Loucy (cell line): ENCODE results near the gene UBE2G2.

Source experiments
- EZH2phosphoT487 ChIP-seq: fragments of 200-600 bp; IDR thresholded peaks from 2 replicates; pipeline ENCODE4 v1.6.1; 2018; ENCODE audit warnings: antibody characterized with exemption, mild to moderate bottlenecking, moderate library complexity, borderline replicate concordance
- TF ChIP-seq, protein P1 (sequence below): fragments of 200-600 bp; sonication (generic); conservative IDR thresholded peaks from 2 replicates; pipeline ENCODE4 v1.5.1; 2014; ENCODE audit warnings: mild to moderate bottlenecking, antibody characterized with exemption, low read length

DNA sequence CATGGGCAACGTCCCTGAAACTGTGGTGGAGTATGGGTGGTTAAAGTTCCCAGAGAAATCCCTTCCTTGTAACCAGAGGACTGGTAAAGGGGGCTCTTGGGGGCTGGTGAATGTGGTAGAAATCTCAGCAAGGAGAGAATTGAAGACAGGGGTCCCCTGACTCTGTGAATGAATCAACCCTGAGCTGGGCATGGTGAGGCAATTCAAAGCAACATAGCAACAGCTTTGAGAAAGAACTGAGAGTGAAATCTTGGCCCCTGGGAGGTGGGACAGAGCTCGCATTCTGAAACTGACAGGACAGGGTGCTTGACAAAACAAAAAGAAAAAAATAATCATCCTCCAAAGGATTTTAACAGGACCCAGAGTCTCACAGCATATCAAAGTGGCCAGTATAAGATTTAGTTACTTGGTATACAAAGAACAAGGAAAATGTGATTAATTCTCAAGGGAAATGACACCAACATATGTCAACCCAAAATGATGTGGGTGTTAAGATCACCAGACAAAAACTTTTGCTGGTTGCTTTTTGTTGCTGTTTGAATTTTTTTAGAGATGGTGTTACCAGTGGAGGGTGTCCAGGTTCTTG is 28.0 kb upstream of the UBE2G2 start:
- TF ChIP-seq, protein P1, sequence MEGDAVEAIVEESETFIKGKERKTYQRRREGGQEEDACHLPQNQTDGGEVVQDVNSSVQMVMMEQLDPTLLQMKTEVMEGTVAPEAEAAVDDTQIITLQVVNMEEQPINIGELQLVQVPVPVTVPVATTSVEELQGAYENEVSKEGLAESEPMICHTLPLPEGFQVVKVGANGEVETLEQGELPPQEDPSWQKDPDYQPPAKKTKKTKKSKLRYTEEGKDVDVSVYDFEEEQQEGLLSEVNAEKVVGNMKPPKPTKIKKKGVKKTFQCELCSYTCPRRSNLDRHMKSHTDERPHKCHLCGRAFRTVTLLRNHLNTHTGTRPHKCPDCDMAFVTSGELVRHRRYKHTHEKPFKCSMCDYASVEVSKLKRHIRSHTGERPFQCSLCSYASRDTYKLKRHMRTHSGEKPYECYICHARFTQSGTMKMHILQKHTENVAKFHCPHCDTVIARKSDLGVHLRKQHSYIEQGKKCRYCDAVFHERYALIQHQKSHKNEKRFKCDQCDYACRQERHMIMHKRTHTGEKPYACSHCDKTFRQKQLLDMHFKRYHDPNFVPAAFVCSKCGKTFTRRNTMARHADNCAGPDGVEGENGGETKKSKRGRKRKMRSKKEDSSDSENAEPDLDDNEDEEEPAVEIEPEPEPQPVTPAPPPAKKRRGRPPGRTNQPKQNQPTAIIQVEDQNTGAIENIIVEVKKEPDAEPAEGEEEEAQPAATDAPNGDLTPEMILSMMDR, result no peak
- no peak for TF ChIP-seq EZH2phosphoT487
